Neuronal stem cell (in vitro differentiated cells): Measurements from ENCODE around the gene MZT2B.
"Not testable (repeated sequence)": the region's sequence is repeated elsewhere in the genome, so short reads cannot be mapped to it uniquely, and the experiment has no call there.

Experiments
- DNase-seq: peaks from one replicate; pipeline ENCODE4 v3.0.0-alpha.2; 2013; ENCODE audit warnings: low spot score
- H2AFZ ChIP-seq: one replicate; pipeline ENCODE4 v1.6.1; 2013; ENCODE audit warnings: mild to moderate bottlenecking, low read length, inconsistent platforms
- H2AK5ac ChIP-seq: 2 replicates; pipeline ENCODE4 v1.6.1; 2013; ENCODE audit warnings: low read depth, mild to moderate bottlenecking, inconsistent platforms, low read length, moderate library complexity, mixed read lengths
- H2BK120ac ChIP-seq: 2 replicates; pipeline ENCODE4 v1.6.1; 2013; ENCODE audit warnings: low read depth, mild to moderate bottlenecking, inconsistent platforms, low read length, moderate library complexity, mixed read lengths
- H2BK12ac ChIP-seq: one replicate; pipeline ENCODE4 v1.6.1; 2013; ENCODE audit warnings: low read length, inconsistent platforms
- H2BK15ac ChIP-seq: 2 replicates; pipeline ENCODE4 v1.6.1; 2013; ENCODE audit warnings: mild to moderate bottlenecking, low read length, inconsistent platforms, mixed read lengths
- H2BK5ac ChIP-seq: one replicate; pipeline ENCODE4 v1.6.1; 2013; ENCODE audit warnings: inconsistent platforms, mild to moderate bottlenecking, low read length, moderate library complexity
- H3K14ac ChIP-seq: one replicate; pipeline ENCODE4 v1.6.1; 2013; ENCODE audit warnings: low read length, inconsistent platforms
- H3K18ac ChIP-seq: 2 replicates; pipeline ENCODE4 v1.6.1; 2013; ENCODE audit warnings: low read length, inconsistent platforms
- H3K23ac ChIP-seq: 2 replicates; pipeline ENCODE4 v1.6.1; 2013; ENCODE audit warnings: low read depth, mild to moderate bottlenecking, mixed read lengths, low read length, inconsistent platforms; ENCODE audit not compliant: poor library complexity
- H3K27ac ChIP-seq: replicated peaks from 3 replicates; pipeline ENCODE4 v1.5.1; 2013; ENCODE audit warnings: low read length, inconsistent platforms
- H3K27me3 ChIP-seq, 3 experiments: 2 replicates each; pipeline ENCODE4 v1.6.1; 2013; ENCODE audit warnings: low read length in 3 of 3, mild to moderate bottlenecking in 2 of 3, inconsistent platforms in 1 of 3, low read depth in 1 of 3, mixed read lengths in 1 of 3, moderate library complexity in 1 of 3; ENCODE audit not compliant: control insufficient read depth in 3 of 3, insufficient read depth in 3 of 3
- H3K36me3 ChIP-seq, 2 donors: replicated peaks in 1 of 2; 2 replicates each; pipeline ENCODE4 v1.6.1; 2013; ENCODE audit warnings: low read length in 2 of 2; ENCODE audit not compliant: control insufficient read depth in 2 of 2, insufficient read depth in 2 of 2
- H3K4ac ChIP-seq: 2 replicates; pipeline ENCODE4 v1.6.1; 2013; ENCODE audit warnings: inconsistent platforms, mild to moderate bottlenecking, low read length, moderate library complexity
- H3K4me1 ChIP-seq, 2 donors: 1 replicate in 1 of 2; 2 replicates in 1 of 2; pipeline ENCODE4 v1.6.1; 2013; ENCODE audit warnings: low read length in 2 of 2, low read depth in 1 of 2; ENCODE audit not compliant: control insufficient read depth in 2 of 2, insufficient read depth in 1 of 2
- H3K4me2 ChIP-seq: one replicate; pipeline ENCODE4 v1.6.1; 2013; ENCODE audit warnings: mild to moderate bottlenecking, low read length, inconsistent platforms; ENCODE audit not compliant: insufficient read depth, poor library complexity, severe bottlenecking
- H3K4me3 ChIP-seq, 2 donors: 2 replicates each; pipeline ENCODE4 v1.5.1; 2013; ENCODE audit warnings: low read length in 2 of 2, mild to moderate bottlenecking in 2 of 2, inconsistent platforms in 1 of 2, moderate library complexity in 1 of 2
- H3K79me1 ChIP-seq: one replicate; pipeline ENCODE4 v1.6.1; 2013; ENCODE audit warnings: low read depth, mild to moderate bottlenecking, inconsistent platforms, low read length, moderate library complexity
- H3K9ac ChIP-seq: one replicate; pipeline ENCODE4 v1.6.1; 2013; ENCODE audit warnings: mild to moderate bottlenecking, low read depth, low read length, inconsistent platforms; ENCODE audit not compliant: poor library complexity
- H3K9me3 ChIP-seq, 2 donors: replicated peaks in 1 of 2; 2 replicates each; pipeline versions ENCODE3 to v1.6.1; 2013; ENCODE audit warnings: low read length in 2 of 2, mild to moderate bottlenecking in 2 of 2, inconsistent platforms in 1 of 2, low read depth in 1 of 2, mixed read lengths in 1 of 2, moderate library complexity in 1 of 2; ENCODE audit not compliant: control insufficient read depth in 2 of 2, insufficient read depth in 1 of 2
- H4K8ac ChIP-seq: one replicate; pipeline ENCODE4 v1.6.1; 2013; ENCODE audit warnings: low read depth, mild to moderate bottlenecking, inconsistent platforms, low read length, moderate library complexity
- H4K91ac ChIP-seq: one replicate; pipeline ENCODE4 v1.6.1; 2013; ENCODE audit warnings: low read length, low read depth, mild to moderate bottlenecking, inconsistent platforms; ENCODE audit not compliant: poor library complexity
- WGBS, 2 donors: extraction: QIAGEN DNeasy Blood & Tissue Kit; methylation state at CpG; one replicate each; pipeline ENCODE4 v1.1.7; 2013; ENCODE audit warnings: missing lambda C conversion rate in 2 of 2, mixed read lengths in 1 of 2; ENCODE audit not compliant: insufficient read length in 2 of 2, insufficient replicate concordance in 1 of 2; ENCODE audit errors: extremely low coverage in 2 of 2; 5-methylcytosine and 5-hydroxymethylcytosine counted together

The MZT2B gene

DNA sequence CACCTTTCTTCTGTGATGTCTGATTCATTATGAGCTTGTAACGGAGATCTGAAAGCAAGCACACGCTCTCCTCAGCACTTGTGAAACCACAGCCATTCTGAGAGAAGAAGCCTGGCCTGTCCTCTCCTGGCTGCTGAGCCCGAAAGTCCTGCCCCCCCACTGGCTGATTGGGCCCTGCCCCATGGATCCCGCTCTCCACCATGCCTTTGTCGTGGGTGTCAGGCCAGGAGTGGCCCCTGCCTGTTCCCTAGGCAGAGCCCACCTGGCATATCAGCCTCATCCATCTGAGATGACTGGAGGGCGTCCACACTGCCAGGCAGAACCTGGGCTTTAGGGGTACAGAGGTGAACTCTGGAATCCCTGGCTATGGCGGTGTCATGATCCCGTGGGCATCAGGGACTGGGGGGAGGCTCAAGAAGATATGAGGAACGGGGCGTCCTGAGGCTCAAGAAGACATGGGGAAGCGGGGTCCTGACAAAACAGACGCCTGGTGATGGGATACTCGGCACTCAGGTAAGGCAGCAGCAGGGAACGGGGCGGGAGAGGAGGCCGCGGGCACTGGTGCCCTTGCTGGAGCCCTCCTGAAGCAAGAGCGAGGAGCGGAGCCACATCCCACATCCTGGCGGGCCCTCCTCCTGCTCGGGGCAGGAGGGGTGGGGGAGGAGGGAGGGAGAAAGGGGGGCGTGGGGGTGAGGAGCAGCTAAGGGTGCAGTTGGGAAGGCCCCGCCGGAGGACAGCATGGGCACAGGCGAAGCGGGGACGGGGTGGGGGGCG is 38.6 kb upstream of the MZT2B start:
- not testable (repeated sequence) for H3K9me3 ChIP-seq, H3K27ac ChIP-seq, H3K23ac ChIP-seq, H3K27me3 ChIP-seq, H3K18ac ChIP-seq, H3K14ac ChIP-seq, H3K4me3 ChIP-seq, H3K4me2 ChIP-seq, H3K4me1 ChIP-seq, H4K91ac ChIP-seq, H2BK15ac ChIP-seq, H2BK12ac ChIP-seq, H3K36me3 ChIP-seq, H2BK120ac ChIP-seq, DNase-seq, H3K79me1 ChIP-seq, H2AFZ ChIP-seq, H3K4ac ChIP-seq
- H3K9ac ChIP-seq: peak overlapping the region; percentile 2
- peak overlapping the region; percentile 52 for H4K8ac ChIP-seq
- peak overlapping the region; percentile 53 for H2AK5ac ChIP-seq
- WGBS, 2 donors: no CpG with 5 or more reads among the region's 28 CpGs
- peak overlapping the region; percentile 22 for H2BK5ac ChIP-seq

DNA sequence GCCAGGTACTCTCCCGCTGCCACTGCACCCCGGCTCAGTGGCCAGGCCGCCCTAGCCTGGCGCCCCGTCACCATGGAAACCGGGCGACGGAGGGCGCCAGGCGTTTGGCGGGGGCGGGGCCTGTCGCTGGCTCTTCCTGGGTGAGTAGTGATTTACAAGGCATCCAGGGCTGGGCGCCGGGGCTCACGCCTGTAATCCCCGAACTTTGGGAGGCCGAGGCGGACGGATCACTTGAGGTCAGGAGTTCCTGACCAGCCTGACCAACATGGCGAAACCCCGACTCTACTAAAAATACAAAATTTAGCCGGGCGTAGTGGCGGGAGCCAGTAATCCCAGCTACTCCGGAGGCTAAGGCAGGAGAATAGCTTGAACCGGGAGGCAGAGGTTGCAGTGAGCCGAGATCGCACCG is 37.1 kb upstream of the MZT2B start, which contains the start of gene CCDC74B:
Gene CCDC74B (minus strand): TSS at position 107 of the 409 bp plus-strand sequence. CDS start 116 bp downstream, outside the sequence.
- H4K8ac ChIP-seq, H2BK15ac ChIP-seq, H2BK5ac ChIP-seq, H3K4me1 ChIP-seq, H2AK5ac ChIP-seq, H3K14ac ChIP-seq, H3K18ac ChIP-seq, H3K9ac ChIP-seq, H3K36me3 ChIP-seq, H3K27ac ChIP-seq, H3K9me3 ChIP-seq, H4K91ac ChIP-seq, H2BK12ac ChIP-seq, H3K4ac ChIP-seq, H3K79me1 ChIP-seq, H3K27me3 ChIP-seq, H2BK120ac ChIP-seq, H3K23ac ChIP-seq: not testable (repeated sequence)
- peak; percentile 44 for DNase-seq
- WGBS, 2 donors: no CpG with 5 or more reads among the region's 30 CpGs
- Histone ChIP-seq H3K4me3 (peak within 1 kb of the TSS; percentile 33 to 73), H2AFZ (peak within 1 kb of the TSS; percentile 89), H3K4me2 (peak within 1 kb of the TSS; percentile 37)

DNA sequence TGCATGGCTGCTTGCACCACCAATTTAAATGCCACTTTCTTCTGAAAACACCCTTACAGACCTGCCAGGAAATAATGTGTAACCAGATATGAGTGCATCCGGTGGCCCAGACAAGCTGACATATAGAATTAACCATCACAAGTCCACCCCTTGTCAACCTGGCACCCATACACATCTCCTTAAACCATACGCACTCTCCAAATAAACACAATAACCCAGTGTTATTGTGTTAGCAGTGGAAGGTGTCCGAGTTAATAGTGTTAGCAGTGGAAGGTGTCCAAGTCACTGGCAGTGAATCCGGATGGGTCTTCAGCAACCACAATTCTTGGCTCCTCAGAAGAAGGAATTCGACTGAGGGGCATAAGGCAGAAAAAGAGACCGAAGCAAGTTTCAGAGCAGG is 33.5 kb upstream of the MZT2B start:
- H3K4ac ChIP-seq, H3K4me1 ChIP-seq, H3K14ac ChIP-seq, H3K9ac ChIP-seq, H4K8ac ChIP-seq, H2AK5ac ChIP-seq, H2BK120ac ChIP-seq, H2BK5ac ChIP-seq, H3K18ac ChIP-seq, H2BK12ac ChIP-seq, DNase-seq, H3K4me3 ChIP-seq, H2BK15ac ChIP-seq, H3K27me3 ChIP-seq, H3K23ac ChIP-seq, H4K91ac ChIP-seq, H3K9me3 ChIP-seq, H3K4me2 ChIP-seq, H2AFZ ChIP-seq, H3K79me1 ChIP-seq, H3K27ac ChIP-seq: not testable (repeated sequence)
- H3K36me3 ChIP-seq: peaks cover 10 to 22% of the 10 kb centered on the region in 2 donors
- WGBS, 2 donors: no CpG with 5 or more reads among the region's 6 CpGs

GRCh38 chr2:130150181-130151144 is 31.6 kb upstream of the MZT2B start:
- H3K79me1 ChIP-seq: peaks cover 2% of the 10 kb centered on the region
- DNase-seq: no peak
- no peaks in the 10 kb centered on the region for H3K4me1 ChIP-seq
- H2BK15ac ChIP-seq: no peak overlapping the region
- H3K4ac ChIP-seq: no peak overlapping the region
- H2BK5ac ChIP-seq: no peak overlapping the region
- no peak overlapping the region for H3K9ac ChIP-seq
- H3K9me3 ChIP-seq: no peaks in the 10 kb centered on the region
- H3K36me3 ChIP-seq: peaks cover 10 to 38% of the 10 kb centered on the region in 2 donors
- H3K18ac ChIP-seq: no peak overlapping the region
- no peak overlapping the region for H2AFZ ChIP-seq
- H4K91ac ChIP-seq: no peak overlapping the region
- no peak overlapping the region for H2BK12ac ChIP-seq
- WGBS, 2 donors: no CpG with 5 or more reads among the region's 23 CpGs
- H3K27ac ChIP-seq: no peak overlapping the region
- no peak overlapping the region for H3K23ac ChIP-seq
- H2BK120ac ChIP-seq: no peak overlapping the region
- no peak overlapping the region for H4K8ac ChIP-seq
- H3K27me3 ChIP-seq: no peaks in the 10 kb centered on the region
- no peak overlapping the region for H3K4me3 ChIP-seq
- no peak overlapping the region for H3K14ac ChIP-seq
- H2AK5ac ChIP-seq: no peak overlapping the region
- H3K4me2 ChIP-seq: no peak overlapping the region
